ENCODE results near the gene LRP2.

DNA sequence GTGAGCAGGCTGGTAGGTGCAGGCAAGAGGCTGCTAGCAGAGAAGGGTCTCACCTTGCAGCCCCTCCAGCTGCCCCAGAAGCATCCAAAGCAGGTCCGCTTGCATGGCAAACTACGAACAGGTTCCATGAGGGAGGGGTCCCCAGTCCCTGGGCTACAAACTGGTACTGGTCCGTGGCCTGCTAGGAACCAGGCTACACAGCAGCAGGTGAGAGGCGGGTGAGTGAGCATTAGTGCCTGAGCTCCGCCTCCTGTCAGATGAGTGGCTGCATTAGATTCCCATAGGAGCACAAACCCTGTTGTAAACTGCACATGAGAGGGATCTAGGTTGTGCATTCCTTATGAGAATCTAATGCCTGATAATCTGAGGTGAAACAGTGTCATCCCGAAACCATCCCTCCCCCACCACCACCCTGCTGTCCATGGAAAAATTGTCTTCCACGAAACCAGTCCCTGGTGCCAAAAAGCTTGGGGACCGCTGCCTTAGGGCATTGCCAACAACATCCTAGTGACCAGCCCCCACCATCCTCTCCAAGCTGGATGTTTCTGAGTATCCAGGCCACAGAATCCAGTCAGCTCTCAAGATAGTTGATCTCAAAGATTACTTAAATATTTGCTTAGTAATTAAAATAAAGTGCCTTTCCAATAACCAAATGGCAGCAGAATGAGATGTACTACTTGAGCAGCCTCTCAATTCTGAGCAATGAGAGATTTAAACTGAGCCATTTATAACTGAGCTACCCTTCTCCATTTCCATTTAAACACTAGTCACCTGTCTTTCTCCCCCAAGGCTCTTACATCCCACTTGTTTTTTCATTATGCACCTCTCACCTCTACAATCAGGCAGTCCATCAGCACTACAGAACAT, 32.4 kb downstream of the LRP2 start:
- TF ChIP-seq, protein P1, sequence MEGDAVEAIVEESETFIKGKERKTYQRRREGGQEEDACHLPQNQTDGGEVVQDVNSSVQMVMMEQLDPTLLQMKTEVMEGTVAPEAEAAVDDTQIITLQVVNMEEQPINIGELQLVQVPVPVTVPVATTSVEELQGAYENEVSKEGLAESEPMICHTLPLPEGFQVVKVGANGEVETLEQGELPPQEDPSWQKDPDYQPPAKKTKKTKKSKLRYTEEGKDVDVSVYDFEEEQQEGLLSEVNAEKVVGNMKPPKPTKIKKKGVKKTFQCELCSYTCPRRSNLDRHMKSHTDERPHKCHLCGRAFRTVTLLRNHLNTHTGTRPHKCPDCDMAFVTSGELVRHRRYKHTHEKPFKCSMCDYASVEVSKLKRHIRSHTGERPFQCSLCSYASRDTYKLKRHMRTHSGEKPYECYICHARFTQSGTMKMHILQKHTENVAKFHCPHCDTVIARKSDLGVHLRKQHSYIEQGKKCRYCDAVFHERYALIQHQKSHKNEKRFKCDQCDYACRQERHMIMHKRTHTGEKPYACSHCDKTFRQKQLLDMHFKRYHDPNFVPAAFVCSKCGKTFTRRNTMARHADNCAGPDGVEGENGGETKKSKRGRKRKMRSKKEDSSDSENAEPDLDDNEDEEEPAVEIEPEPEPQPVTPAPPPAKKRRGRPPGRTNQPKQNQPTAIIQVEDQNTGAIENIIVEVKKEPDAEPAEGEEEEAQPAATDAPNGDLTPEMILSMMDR (IDR thresholded peaks at IDR 0.05; ENCODE audit: low read length): no peak
- TF ChIP-seq EZH2 (optimal IDR thresholded peaks at IDR 0.05; ENCODE audit: low read depth, low read length): no peak

Data from MM.1S (cell line).